ENCODE measurements around the gene PPFIA1. TPM values are rescaled to one million over a fixed set of nuclear protein-coding genes. Genes with fewer than 3 reads are reported as not detected.

Gene PPFIA1
- total and polyA plus RNA-seq, 2 of the 13 experiments (the other 11 are each of a cell fraction or from before 2014, with no cell fraction given) = 29.9 to 45.2 TPM

DNA sequence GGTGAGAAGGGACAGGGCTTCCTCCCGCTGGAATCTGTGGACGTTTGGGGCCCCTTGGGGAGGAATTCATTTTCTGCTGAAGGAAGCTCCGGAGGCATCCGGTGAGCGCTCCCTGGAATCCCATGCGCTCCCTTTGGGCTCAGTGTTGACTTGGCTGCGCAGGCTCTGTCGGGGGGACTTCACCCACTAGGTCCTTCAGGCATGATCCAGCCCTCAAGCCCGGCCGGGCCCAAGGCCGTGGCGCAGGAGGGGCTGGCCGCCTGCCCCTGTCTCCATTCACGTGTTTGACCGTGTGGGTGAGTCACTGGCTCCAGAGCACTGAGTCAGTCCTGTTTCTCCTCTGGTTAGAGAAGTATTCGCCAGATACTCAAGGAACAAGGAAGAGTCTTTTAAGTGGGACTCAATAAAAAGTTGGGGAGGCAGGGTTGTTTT, 129.2 kb downstream of the PPFIA1 start (continued):
- TF ChIP-seq ZNF292 (CRISPR knock-in tag; IDR thresholded peaks at IDR 0.05; ENCODE audit: borderline replicate concordance, low read depth) (no peak), PCBP2 (optimal IDR thresholded peaks at IDR 0.05; ENCODE audit: low read depth, low read length, poor library complexity, severe bottlenecking) (no peak), ZNF383 (CRISPR knock-in tag; IDR thresholded peaks at IDR 0.05; ENCODE audit: borderline replicate concordance) (no peak), POLR2A (IDR thresholded peaks at IDR 0.05; ENCODE audit: insufficient read depth in 1 of 2, low read depth in 2 of 2, low read length in 2 of 2) (peak; percentile 27 to 62; a peak in 1 of 4 replicates), RXRB (CRISPR knock-in tag; IDR thresholded peaks at IDR 0.05; ENCODE audit: borderline replicate concordance) (peak; percentile 36; the same call in 1 of the 2 replicates), HOXA7 (CRISPR knock-in tag; IDR thresholded peaks at IDR 0.05) (no peak), NFIB (CRISPR knock-in tag; IDR thresholded peaks at IDR 0.05; ENCODE audit: borderline replicate concordance) (no peak), BRD4 (CRISPR knock-in tag; IDR thresholded peaks at IDR 0.05) (no peak), ZMAT3 (CRISPR knock-in tag; conservative IDR thresholded peaks at IDR 0.05) (0 out of 2 replicates have a peak, but pooled peaks have one; percentile 46), CREM (IDR thresholded peaks at IDR 0.05) (no peak), CREM (CRISPR knock-in tag; IDR thresholded peaks at IDR 0.05) (no peak)
- TF ChIP-seq, protein P1, sequence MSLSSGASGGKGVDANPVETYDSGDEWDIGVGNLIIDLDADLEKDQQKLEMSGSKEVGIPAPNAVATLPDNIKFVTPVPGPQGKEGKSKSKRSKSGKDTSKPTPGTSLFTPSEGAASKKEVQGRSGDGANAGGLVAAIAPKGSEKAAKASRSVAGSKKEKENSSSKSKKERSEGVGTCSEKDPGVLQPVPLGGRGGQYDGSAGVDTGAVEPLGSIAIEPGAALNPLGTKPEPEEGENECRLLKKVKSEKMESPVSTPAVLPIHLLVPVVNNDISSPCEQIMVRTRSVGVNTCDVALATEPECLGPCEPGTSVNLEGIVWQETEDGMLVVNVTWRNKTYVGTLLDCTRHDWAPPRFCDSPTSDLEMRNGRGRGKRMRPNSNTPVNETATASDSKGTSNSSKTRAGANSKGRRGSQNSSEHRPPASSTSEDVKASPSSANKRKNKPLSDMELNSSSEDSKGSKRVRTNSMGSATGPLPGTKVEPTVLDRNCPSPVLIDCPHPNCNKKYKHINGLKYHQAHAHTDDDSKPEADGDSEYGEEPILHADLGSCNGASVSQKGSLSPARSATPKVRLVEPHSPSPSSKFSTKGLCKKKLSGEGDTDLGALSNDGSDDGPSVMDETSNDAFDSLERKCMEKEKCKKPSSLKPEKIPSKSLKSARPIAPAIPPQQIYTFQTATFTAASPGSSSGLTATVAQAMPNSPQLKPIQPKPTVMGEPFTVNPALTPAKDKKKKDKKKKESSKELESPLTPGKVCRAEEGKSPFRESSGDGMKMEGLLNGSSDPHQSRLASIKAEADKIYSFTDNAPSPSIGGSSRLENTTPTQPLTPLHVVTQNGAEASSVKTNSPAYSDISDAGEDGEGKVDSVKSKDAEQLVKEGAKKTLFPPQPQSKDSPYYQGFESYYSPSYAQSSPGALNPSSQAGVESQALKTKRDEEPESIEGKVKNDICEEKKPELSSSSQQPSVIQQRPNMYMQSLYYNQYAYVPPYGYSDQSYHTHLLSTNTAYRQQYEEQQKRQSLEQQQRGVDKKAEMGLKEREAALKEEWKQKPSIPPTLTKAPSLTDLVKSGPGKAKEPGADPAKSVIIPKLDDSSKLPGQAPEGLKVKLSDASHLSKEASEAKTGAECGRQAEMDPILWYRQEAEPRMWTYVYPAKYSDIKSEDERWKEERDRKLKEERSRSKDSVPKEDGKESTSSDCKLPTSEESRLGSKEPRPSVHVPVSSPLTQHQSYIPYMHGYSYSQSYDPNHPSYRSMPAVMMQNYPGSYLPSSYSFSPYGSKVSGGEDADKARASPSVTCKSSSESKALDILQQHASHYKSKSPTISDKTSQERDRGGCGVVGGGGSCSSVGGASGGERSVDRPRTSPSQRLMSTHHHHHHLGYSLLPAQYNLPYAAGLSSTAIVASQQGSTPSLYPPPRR (CRISPR knock-in tag; IDR thresholded peaks at IDR 0.05; ENCODE audit: borderline replicate concordance) = no peak
- TF ChIP-seq, protein P2, sequence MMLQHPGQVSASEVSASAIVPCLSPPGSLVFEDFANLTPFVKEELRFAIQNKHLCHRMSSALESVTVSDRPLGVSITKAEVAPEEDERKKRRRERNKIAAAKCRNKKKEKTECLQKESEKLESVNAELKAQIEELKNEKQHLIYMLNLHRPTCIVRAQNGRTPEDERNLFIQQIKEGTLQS (CRISPR knock-in tag; IDR thresholded peaks at IDR 0.05) = peak; percentile 64
- TF ChIP-seq, protein P3, sequence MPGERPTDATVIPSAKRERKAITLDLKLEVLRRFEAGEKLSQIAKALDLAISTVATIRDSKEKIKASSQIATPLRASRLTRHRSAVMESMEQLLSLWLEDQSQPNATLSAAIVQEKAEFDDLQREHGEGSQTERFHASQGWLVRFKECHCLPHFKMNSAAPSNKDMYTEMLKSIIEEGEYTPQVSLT (CRISPR knock-in tag; IDR thresholded peaks at IDR 0.05; ENCODE audit: borderline replicate concordance, low read depth) = no peak
- TF ChIP-seq, protein P4, sequence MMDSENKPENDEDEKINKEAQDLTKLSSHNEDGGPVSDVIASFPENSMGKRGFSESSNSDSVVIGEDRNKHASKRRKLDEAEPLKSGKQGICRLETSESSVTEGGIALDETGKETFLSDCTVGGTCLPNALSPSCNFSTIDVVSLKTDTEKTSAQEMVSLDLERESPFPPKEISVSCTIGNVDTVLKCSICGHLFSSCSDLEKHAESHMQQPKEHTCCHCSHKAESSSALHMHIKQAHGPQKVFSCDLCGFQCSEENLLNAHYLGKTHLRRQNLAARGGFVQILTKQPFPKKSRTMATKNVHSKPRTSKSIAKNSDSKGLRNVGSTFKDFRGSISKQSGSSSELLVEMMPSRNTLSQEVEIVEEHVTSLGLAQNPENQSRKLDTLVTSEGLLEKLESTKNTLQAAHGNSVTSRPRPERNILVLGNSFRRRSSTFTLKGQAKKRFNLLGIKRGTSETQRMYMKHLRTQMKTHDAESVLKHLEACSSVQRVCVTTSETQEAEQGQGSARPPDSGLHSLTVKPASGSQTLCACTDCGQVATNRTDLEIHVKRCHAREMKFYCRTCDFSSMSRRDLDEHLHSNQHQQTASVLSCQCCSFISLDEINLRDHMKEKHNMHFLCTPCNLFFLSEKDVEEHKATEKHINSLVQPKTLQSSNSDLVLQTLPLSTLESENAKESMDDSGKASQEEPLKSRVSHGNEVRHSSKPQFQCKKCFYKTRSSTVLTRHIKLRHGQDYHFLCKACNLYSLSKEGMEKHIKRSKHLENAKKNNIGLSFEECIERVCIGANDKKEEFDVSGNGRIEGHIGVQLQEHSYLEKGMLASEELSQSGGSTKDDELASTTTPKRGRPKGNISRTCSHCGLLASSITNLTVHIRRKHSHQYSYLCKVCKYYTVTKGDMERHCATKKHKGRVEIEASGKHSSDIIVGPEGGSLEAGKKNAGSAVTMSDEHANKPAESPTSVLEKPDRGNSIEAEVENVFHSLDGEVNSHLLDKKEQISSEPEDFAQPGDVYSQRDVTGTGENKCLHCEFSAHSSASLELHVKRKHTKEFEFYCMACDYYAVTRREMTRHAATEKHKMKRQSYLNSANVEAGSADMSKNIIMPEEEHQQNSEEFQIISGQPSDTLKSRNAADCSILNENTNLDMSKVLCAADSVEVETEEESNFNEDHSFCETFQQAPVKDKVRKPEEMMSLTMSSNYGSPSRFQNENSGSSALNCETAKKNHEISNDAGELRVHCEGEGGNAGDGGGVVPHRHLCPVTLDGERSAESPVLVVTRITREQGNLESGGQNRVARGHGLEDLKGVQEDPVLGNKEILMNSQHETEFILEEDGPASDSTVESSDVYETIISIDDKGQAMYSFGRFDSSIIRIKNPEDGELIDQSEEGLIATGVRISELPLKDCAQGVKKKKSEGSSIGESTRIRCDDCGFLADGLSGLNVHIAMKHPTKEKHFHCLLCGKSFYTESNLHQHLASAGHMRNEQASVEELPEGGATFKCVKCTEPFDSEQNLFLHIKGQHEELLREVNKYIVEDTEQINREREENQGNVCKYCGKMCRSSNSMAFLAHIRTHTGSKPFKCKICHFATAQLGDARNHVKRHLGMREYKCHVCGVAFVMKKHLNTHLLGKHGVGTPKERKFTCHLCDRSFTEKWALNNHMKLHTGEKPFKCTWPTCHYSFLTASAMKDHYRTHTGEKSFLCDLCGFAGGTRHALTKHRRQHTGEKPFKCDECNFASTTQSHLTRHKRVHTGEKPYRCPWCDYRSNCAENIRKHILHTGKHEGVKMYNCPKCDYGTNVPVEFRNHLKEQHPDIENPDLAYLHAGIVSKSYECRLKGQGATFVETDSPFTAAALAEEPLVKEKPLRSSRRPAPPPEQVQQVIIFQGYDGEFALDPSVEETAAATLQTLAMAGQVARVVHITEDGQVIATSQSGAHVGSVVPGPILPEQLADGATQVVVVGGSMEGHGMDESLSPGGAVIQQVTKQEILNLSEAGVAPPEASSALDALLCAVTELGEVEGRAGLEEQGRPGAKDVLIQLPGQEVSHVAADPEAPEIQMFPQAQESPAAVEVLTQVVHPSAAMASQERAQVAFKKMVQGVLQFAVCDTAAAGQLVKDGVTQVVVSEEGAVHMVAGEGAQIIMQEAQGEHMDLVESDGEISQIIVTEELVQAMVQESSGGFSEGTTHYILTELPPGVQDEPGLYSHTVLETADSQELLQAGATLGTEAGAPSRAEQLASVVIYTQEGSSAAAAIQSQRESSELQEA (CRISPR knock-in tag; IDR thresholded peaks at IDR 0.05; ENCODE audit: not compliant biosample characterization) = no peak
- TF ChIP-seq, protein P5, sequence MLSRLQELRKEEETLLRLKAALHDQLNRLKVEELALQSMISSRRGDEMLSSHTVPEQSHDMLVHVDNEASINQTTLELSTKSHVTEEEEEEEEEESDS (CRISPR knock-in tag; IDR thresholded peaks at IDR 0.05; ENCODE audit: borderline replicate concordance) = no peak

All from HepG2 (cell line).